Endodermal cell (in vitro differentiated cells): ENCODE data around the gene USP48. TPM values are rescaled to one million over a fixed set of nuclear protein-coding genes. Genes with fewer than 3 reads are reported as not detected.

Experiments used
- DNase-seq: peaks from one replicate; pipeline ENCODE4 v3.0.0-alpha.2; 2017
- H3K27ac ChIP-seq: 2 replicates; pipeline ENCODE4 v1.5.1; 2013; ENCODE audit warnings: mild to moderate bottlenecking, low read depth, low read length, moderate library complexity
- H3K27me3 ChIP-seq: 2 replicates; pipeline ENCODE4 v1.6.1; 2013; ENCODE audit warnings: mild to moderate bottlenecking, low read length, moderate library complexity; ENCODE audit not compliant: insufficient read depth, control insufficient read depth, poor library complexity, severe bottlenecking
- H3K36me3 ChIP-seq: 2 replicates; pipeline ENCODE4 v1.7.0; 2013; ENCODE audit warnings: mild to moderate bottlenecking, low read length, moderate library complexity; ENCODE audit not compliant: control insufficient read depth, insufficient read depth
- H3K4me1 ChIP-seq: one replicate; pipeline ENCODE4 v1.7.0; 2013; ENCODE audit warnings: low read length; ENCODE audit not compliant: control insufficient read depth, insufficient read depth
- H3K4me3 ChIP-seq: 2 replicates; pipeline ENCODE4 v1.5.1; 2013; ENCODE audit warnings: mild to moderate bottlenecking, low read length, moderate library complexity
- H3K9ac ChIP-seq: 2 replicates; pipeline ENCODE4 v1.6.1; 2013; ENCODE audit warnings: mild to moderate bottlenecking, low read length, moderate library complexity; ENCODE audit not compliant: poor library complexity, severe bottlenecking; ENCODE audit errors: extremely low read depth
- H3K9me3 ChIP-seq: 2 replicates; pipeline ENCODE4 v1.6.1; 2013; ENCODE audit warnings: mild to moderate bottlenecking, low read length, moderate library complexity; ENCODE audit not compliant: control insufficient read depth
- H3K27ac Mint-ChIP-seq: 2 replicates; pipeline ENCODE4 v1.8.0; 2020; ENCODE audit warnings: mixed read lengths
- H3K27me3 Mint-ChIP-seq: 2 replicates; pipeline ENCODE4 v1.8.0; 2021; ENCODE audit warnings: mild to moderate bottlenecking, mixed read lengths; ENCODE audit not compliant: insufficient read depth
- H3K36me3 Mint-ChIP-seq: 2 replicates; pipeline ENCODE4 v1.8.0; 2020; ENCODE audit warnings: low read depth, mixed read lengths
- H3K4me1 Mint-ChIP-seq: 2 replicates; pipeline ENCODE4 v1.8.0; 2020; ENCODE audit warnings: mixed read lengths
- H3K4me3 Mint-ChIP-seq: 2 replicates; pipeline ENCODE4 v1.8.0; 2020; ENCODE audit warnings: mild to moderate bottlenecking, moderate library complexity, mixed read lengths
- H3K9me3 Mint-ChIP-seq: 2 replicates; pipeline ENCODE4 v1.8.0; 2020; ENCODE audit warnings: mild to moderate bottlenecking, mixed read lengths
- WGBS, 2 experiments: methylation state at CpG; one replicate each; pipeline versions ENCODE4 v1.1.5 to v1.1.7; 2013; ENCODE audit warnings: missing lambda C conversion rate in 2 of 2, mixed read lengths in 1 of 2; ENCODE audit not compliant: insufficient coverage in 1 of 2, insufficient read length in 1 of 2; 5-methylcytosine and 5-hydroxymethylcytosine counted together
- total RNA-seq, 2 donors: library from RNA; stranded (reverse); fragmentation: NEBNext Ultra II Directional in 1 of 2; extraction: Animal tissue kit (Norgen Biotek cat#: 25700) in 1 of 2; gene quantifications; 2 replicates in 1 of 2; 3 replicates in 1 of 2; pipeline ENCODE4 v1.2.1, GENCODE V29; 2021
- TF ChIP-seq, protein P1 (sequence below): fragments of 200-600 bp; sonication (generic); conservative IDR thresholded peaks from 2 replicates; pipeline ENCODE4 v1.5.0; 2021; ENCODE audit warnings: antibody characterized with exemption, mild to moderate bottlenecking

Gene USP48
- total RNA-seq, 2 donors from 2014 or later: 73.8 to 78.6 TPM

- Histone ChIP-seq H3K9me3 (no peaks in the 10 kb centered on the region), H3K4me1 (peaks cover 4% of the 10 kb centered on the region), H3K27me3 (peaks cover 7% of the 10 kb centered on the region), H3K27ac (no peak overlapping the region), H3K9ac (no peak overlapping the region), H3K36me3 (no peaks in the 10 kb centered on the region), H3K4me3 (no peak overlapping the region)
- WGBS, 2 experiments: 88 to 93% methylated on average over 5 to 10 of the region's 10 CpGs
- Mint-ChIP-seq H3K27me3 (peaks cover 20% of the 10 kb centered on the region), H3K9me3 (no peaks in the 10 kb centered on the region), H3K36me3 (no peaks in the 10 kb centered on the region), H3K4me3 (no peak overlapping the region), H3K27ac (no peak overlapping the region), H3K4me1 (peaks cover 4% of the 10 kb centered on the region)
- no peak for DNase-seq
- TF ChIP-seq, protein P1, sequence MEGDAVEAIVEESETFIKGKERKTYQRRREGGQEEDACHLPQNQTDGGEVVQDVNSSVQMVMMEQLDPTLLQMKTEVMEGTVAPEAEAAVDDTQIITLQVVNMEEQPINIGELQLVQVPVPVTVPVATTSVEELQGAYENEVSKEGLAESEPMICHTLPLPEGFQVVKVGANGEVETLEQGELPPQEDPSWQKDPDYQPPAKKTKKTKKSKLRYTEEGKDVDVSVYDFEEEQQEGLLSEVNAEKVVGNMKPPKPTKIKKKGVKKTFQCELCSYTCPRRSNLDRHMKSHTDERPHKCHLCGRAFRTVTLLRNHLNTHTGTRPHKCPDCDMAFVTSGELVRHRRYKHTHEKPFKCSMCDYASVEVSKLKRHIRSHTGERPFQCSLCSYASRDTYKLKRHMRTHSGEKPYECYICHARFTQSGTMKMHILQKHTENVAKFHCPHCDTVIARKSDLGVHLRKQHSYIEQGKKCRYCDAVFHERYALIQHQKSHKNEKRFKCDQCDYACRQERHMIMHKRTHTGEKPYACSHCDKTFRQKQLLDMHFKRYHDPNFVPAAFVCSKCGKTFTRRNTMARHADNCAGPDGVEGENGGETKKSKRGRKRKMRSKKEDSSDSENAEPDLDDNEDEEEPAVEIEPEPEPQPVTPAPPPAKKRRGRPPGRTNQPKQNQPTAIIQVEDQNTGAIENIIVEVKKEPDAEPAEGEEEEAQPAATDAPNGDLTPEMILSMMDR: no peak
These were observed 134.2 kb downstream of the USP48 start for GRCh38 chr1:21648791-21649190.

- Histone ChIP-seq H3K9ac (no peak overlapping the region), H3K4me3 (no peak overlapping the region), H3K27me3 (peaks cover 7% of the 10 kb centered on the region), H3K27ac (no peak overlapping the region), H3K36me3 (no peaks in the 10 kb centered on the region), H3K9me3 (no peaks in the 10 kb centered on the region), H3K4me1 (peaks cover 4% of the 10 kb centered on the region)
- Mint-ChIP-seq H3K9me3 (no peaks in the 10 kb centered on the region), H3K4me3 (no peak overlapping the region), H3K4me1 (peaks cover 4% of the 10 kb centered on the region), H3K27ac (no peak overlapping the region), H3K36me3 (no peaks in the 10 kb centered on the region), H3K27me3 (peaks cover 20% of the 10 kb centered on the region)
- WGBS, 2 experiments: 65 to 71% methylated on average over 4 of the region's 4 CpGs
- TF ChIP-seq, protein P1: no peak
- no peak for DNase-seq
These were observed 134.6 kb downstream of the USP48 start for GRCh38 chr1:21648352-21648730.

GRCh38 chr1:21647431-21648351 lies 135.3 kb downstream of the USP48 start:
- Mint-ChIP-seq H3K4me1 (peaks cover 4% of the 10 kb centered on the region), H3K4me3 (no peak overlapping the region), H3K27ac (no peak overlapping the region), H3K27me3 (peaks cover 15% of the 10 kb centered on the region), H3K36me3 (no peaks in the 10 kb centered on the region), H3K9me3 (no peaks in the 10 kb centered on the region)
- Histone ChIP-seq H3K9me3 (no peaks in the 10 kb centered on the region), H3K9ac (no peak overlapping the region), H3K27me3 (peaks cover 6% of the 10 kb centered on the region), H3K27ac (no peak overlapping the region), H3K4me3 (no peak overlapping the region), H3K4me1 (peaks cover 4% of the 10 kb centered on the region), H3K36me3 (no peaks in the 10 kb centered on the region)
- TF ChIP-seq, protein P1: no peak
- peak; percentile 98 for DNase-seq
- 37 to 38% methylated on average over 13 to 19 of the region's 19 CpGs for WGBS, 2 experiments
